NCI-H146 (cell line): ENCODE results near the gene TNFAIP6.
"Not testable (repeated sequence)": the region's sequence is repeated elsewhere in the genome, so short reads cannot be mapped to it uniquely, and the experiment has no call there.

Experiments used
- DNase-seq: peaks from one replicate; lab custom pipeline; 2025; lab: John Stamatoyannopoulos, UW

Gene TNFAIP6

DNA sequence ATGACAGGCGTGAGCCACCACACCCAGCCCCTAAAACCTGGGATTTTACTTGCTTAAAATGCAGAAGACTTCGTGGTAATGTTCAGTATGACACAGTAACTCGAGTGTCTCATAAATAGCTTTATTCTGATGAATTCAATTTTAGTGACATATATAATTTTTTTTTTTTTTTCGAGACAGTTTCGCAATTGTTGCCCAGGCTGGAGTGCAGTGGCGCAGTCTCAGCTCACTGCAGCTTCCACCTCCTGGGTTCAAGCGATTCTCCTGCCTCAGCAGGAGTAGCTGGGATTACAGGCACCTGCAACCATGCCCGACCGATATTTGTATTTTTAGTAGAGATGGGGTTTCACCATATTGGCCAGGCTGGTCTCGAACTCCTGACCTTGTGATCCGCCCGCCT, 64.3 kb downstream of the TNFAIP6 start:
- not testable (repeated sequence) for DNase-seq

- DNase-seq = no peak
Measured at GRCh38 chr2:151422917-151423439, 65.6 kb downstream of the TNFAIP6 start.

GRCh38 chr2:151423760-151424159, 66.4 kb downstream of the TNFAIP6 start:
- no peak for DNase-seq
